HG02840 (cell line): Measurements from ENCODE around the gene HS3ST2.
"Not testable (repeated sequence)": the region's sequence is repeated elsewhere in the genome, so short reads cannot be mapped to it uniquely, and the experiment has no call there.

Experiments
- ATAC-seq: cut with Tn5 transposase; IDR thresholded peaks from one replicate; pipeline ENCODE4 v1.9.1; 2021; ENCODE audit warnings: mild to moderate bottlenecking, moderate library complexity, moderate number of reproducible peaks; ENCODE audit not compliant: unreplicated experiment, low FRiP score

The HS3ST2 gene

GRCh38 chr16:22871861-22872260 lies 57.9 kb downstream of the HS3ST2 start:
- ATAC-seq = no peak

GRCh38 chr16:22874394-22874793 lies 60.4 kb downstream of the HS3ST2 start:
- ATAC-seq = no peak

DNA sequence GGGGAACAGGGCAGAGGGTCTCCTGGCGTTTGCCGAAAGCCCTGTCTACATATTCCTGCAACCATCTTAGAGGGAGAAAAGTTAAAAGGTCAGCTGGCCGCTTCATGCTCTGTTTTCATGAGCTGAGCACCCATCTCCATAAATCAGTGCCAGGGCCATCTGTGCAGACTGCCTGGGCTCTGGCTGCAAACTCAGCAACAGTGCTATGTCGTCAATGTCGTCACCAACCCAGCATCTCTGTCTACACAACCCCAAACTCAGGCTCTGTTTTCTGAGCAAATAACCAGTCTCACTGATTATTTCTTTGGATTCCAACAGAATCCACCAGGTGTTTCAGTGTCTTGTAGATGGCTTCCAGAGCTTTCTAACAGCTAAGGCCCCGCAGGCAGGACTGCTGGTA lies 65.0 kb downstream of the HS3ST2 start:
- ATAC-seq = no peak

- ATAC-seq = no peak
These were observed 65.5 kb downstream of the HS3ST2 start for GRCh38 chr16:22879466-22879865.

DNA sequence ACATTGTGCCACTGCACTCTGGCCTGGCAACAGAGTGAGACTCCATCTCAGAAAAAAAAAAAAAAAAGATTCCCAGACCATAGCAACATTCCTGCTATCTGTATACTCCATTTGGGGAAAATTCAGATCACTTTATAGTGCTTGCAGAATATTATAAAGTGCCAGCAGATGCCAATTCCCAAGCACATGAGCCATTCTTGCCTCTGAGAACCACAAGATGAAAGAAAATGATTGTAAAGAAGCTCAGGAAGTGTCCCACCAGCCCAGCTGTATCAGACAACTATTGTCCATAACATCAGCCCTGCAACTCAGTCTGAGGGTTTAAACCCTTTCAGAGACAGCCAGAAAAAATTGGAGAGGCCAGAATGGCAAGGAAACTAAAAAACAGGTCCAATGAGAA lies 69.0 kb downstream of the HS3ST2 start:
- ATAC-seq = no peak

- ATAC-seq = no peak
These were observed 72.0 kb downstream of the HS3ST2 start for GRCh38 chr16:22885951-22886350.

DNA sequence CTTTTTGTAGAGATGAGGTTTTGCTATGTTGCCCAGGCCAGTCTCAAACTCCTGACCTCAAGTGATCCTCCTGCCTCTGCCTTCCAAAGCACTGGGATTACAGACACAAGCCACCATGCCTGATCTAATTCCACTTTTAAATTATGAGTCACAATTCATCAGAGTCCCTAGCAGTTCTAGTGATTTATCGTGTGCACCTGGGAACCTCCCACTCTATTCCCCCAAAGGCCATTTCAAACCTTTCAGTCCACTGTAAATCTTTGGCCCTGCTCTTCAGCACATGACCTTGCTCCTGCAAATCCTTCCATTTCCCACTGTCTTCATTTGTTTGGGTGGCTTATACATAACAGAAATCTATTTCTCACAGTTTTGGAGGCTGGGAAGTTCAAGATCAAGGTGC lies 73.0 kb downstream of the HS3ST2 start:
- no peak for ATAC-seq

GRCh38 chr16:22887445-22887844 lies 73.5 kb downstream of the HS3ST2 start:
- no peak for ATAC-seq

- no peak for ATAC-seq
These were observed 74.8 kb downstream of the HS3ST2 start for GRCh38 chr16:22888791-22889190.

DNA sequence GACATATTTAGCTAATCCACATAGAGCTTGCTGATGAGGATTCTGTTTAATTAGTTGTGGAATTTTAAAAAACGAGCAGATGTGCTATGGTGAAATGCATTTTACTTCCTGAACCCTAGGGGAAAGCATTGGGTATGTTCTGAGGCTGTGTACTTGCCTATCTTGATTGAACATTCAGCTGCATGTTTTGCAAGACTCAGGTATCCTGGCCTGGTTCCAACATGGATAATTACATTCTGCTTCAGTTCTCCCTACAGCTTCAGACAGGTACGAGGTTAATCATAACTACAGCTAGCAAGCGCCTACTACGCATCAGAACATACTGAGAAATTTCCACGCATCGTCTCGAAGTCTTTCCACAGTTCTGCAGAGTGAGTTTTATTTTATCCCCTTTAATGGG lies 77.0 kb downstream of the HS3ST2 start:
- no peak for ATAC-seq

DNA sequence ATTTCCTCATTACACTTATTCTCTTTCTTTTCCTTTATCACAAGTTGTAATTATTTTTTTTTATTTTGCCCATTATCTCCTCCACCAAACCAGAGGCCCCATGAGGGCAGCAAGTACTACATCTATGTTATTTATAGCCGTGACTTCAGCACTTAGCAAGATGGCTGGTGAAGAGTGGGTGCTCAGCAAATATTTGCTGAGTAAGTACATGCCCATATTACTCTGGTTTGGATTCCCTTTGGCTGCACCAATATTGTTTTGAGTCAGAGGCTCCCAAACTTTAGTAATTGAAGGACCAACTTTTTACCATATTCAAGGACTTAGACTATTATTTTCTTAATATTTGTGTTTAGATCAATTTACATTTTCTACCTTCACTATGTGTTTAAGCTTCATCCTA lies 83.2 kb downstream of the HS3ST2 start:
- no peak for ATAC-seq

- no peak for ATAC-seq
These were observed 84.2 kb downstream of the HS3ST2 start for GRCh38 chr16:22898131-22898530.

- ATAC-seq = no peak
These were observed 84.9 kb downstream of the HS3ST2 start for GRCh38 chr16:22898874-22899348.

- not testable (repeated sequence) for ATAC-seq
These were observed 85.6 kb downstream of the HS3ST2 start for GRCh38 chr16:22899567-22899966.

GRCh38 chr16:22900863-22901262 lies 86.9 kb downstream of the HS3ST2 start:
- no peak for ATAC-seq

- ATAC-seq = no peak
These were observed 87.6 kb downstream of the HS3ST2 start for GRCh38 chr16:22901563-22901962.

GRCh38 chr16:22903716-22904115 lies 89.8 kb downstream of the HS3ST2 start:
- ATAC-seq = no peak

GRCh38 chr16:22912654-22913053 lies 98.7 kb downstream of the HS3ST2 start:
- no peak for ATAC-seq

DNA sequence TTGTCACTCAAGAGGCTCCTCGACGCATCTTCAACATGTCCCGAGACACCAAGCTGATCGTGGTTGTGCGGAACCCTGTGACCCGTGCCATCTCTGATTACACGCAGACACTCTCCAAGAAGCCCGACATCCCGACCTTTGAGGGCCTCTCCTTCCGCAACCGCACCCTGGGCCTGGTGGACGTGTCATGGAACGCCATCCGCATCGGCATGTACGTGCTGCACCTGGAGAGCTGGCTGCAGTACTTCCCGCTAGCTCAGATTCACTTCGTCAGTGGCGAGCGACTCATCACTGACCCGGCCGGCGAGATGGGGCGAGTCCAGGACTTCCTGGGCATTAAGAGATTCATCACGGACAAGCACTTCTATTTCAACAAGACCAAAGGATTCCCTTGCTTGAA lies 101.0 kb downstream of the HS3ST2 start:
- ATAC-seq = no peak

DNA sequence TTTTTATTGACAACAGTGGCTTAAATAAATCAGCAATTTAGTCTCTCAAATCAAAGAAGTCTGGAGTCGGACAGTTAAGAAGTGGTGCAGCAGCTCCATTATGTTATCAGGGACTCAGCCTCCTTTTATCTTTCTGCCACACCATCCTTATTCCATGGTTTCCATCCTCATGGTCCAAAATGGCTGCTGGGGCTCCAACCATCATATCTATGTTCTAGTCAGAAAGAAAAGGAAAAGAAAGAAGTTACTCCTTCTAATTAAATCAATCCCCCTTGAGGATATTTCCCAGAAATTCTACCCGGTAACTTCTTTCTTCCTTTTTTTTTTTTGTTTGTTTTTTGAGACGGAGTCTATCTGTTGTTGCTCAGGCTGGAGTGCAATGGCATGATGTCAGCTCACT lies 109.5 kb downstream of the HS3ST2 start:
- ATAC-seq = no peak

DNA sequence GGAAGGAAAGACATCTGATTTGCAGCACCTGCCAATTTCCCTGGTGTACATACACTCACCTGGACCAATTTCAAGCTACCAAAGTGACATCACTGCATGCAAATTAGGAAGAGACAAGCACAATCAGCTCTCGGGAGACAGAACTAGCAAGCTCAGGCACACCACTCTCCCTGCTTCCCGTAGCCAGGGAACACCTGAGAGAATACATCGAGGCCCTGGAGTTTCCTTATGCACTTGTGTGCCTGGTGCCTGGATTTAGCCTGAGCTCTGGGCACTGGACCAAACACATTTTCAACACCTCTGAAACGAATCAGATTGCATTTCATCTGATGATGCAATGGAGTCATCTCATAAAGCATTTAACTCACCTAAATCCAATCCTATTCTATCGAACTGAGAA lies 110.5 kb downstream of the HS3ST2 start:
- ATAC-seq = no peak

DNA sequence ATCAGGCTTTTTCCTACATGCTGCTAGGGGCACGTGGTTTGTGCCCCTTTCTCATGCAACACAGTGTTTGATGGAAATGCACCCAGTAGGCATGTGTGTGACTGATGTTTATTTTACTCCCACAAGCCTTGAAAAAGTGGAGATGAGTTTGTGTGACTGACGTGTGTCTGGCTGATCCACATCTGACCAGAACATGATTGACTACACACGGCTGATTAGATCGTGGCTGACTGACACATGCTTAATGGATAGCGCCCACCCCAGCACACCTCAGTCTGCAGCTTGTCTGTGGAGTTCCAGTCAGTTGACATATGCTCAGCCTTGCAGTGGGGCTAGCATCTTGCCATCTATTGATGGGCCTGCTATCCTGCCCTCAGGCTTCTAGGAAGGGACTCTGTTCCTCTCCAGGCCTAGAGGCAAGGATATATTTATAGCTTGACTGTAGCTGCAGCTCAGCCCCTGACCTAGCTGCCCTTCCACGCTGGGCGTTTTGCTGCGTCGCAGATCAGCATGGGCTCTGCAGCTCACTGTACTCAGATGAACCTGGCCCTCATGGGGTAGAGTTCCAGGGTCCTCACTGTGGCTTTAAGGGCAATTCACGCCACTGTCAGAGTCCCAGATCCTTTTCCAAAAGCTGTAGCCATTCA lies 112.3 kb downstream of the HS3ST2 start:
- ATAC-seq = no peak

DNA sequence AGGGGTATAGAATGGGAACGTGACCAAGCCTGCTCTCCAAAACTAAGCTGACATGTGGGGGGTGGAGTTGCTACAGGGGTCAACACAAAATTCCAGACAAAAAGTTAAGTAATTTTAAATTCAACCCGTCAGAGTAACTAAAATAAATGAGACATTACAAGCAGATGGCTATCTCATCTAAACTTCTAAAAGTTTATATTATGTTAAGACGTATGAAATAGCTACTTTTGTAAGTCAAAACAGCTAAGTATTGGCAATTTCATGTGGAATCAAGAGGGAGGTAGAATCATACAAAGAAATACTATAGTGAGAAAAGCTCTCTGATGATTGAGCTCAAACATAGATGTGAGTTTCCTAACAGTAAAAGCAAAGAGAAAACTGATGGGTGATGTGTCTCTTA lies 113.3 kb downstream of the HS3ST2 start:
- no peak for ATAC-seq
